ENCODE measurements around the gene CCDC12. TPM values are rescaled to one million over a fixed set of nuclear protein-coding genes. Genes with fewer than 3 reads are reported as not detected.

The CCDC12 gene
- total and polyA plus RNA-seq, 11 donors, result 27.1 to 120 (median 34.4) TPM

- H3K36me3 ChIP-seq, result peaks cover 0 to 88% (median 42%) of the 10 kb centered on the region in 9 donors
- H3K4me3 ChIP-seq, result no peak overlapping the region
- ATAC-seq, result no peak
- no peak for TF ChIP-seq POLR2A (IDR thresholded peaks at IDR 0.05)
- TF ChIP-seq CTCF (IDR thresholded peaks at IDR 0.05), result no peak
- no peaks in the 10 kb centered on the region for H3K9me3 ChIP-seq
- intact Hi-C loops (cut with DNase I), result loop anchor here in 2 of 10 donors (10.0 kb wide), 1 partner anchor 296 kb away; the partner anchor contains the start of gene TMIE (in 2 of the 2)
- WGBS, 4 donors, result 91 to 94% (median 93%) methylated on average over 21 to 25 of the region's 25 CpGs
- H3K27me3 ChIP-seq, result no peaks in the 10 kb centered on the region
- H3K4me1 ChIP-seq, result peaks cover 0 to 13% (median 0%) of the 10 kb centered on the region in 12 donors
- H3K27ac ChIP-seq, result no peak overlapping the region
- DNase-seq, result no peak
Measured at GRCh38 chr3:47000922-47001730, 24.6 kb upstream of the CCDC12 start.

GRCh38 chr3:47000198-47000815 lies 23.8 kb upstream of the CCDC12 start:
- intact Hi-C loops (cut with DNase I), result loop anchor here in 2 of 10 donors (10.0 kb wide), 1 partner anchor 296 kb away; the partner anchor contains the start of gene TMIE (in 2 of the 2)
- Histone ChIP-seq H3K36me3 (peaks cover 0 to 88% (median 40%) of the 10 kb centered on the region in 9 donors), H3K27ac (no peak overlapping the region), H3K4me3 (no peak overlapping the region), H3K9me3 (no peaks in the 10 kb centered on the region), H3K4me1 (peaks cover 0 to 13% (median 0%) of the 10 kb centered on the region in 12 donors), H3K27me3 (no peaks in the 10 kb centered on the region)
- 95 to 97% (median 95%) methylated on average over 10 of the region's 10 CpGs; no CpG with 5 or more reads in 1 of the 4 donors for WGBS, 4 donors
- TF ChIP-seq POLR2A (IDR thresholded peaks at IDR 0.05) (no peak), CTCF (IDR thresholded peaks at IDR 0.05) (no peak)
- peak in 2 of 5 donors; percentile 40 for DNase-seq
- ATAC-seq, result no peak

- Histone ChIP-seq H3K27me3 (no peaks in the 10 kb centered on the region), H3K27ac (no peak overlapping the region), H3K9me3 (no peaks in the 10 kb centered on the region), H3K4me1 (peaks cover 0 to 13% (median 0%) of the 10 kb centered on the region in 12 donors), H3K36me3 (peaks cover 0 to 88% (median 37%) of the 10 kb centered on the region in 9 donors), H3K4me3 (no peak overlapping the region)
- DNase-seq (peak in 3 of 5 donors; percentile 17 to 38 (median 19)), ATAC-seq (no peak)
- intact Hi-C loops (cut with DNase I), result loop anchor here in 9 of 10 donors (2.0 to 10.0 kb wide), 4 partner anchors 77 to 297 kb away; partner anchors contain the start of gene TMIE (in 6 of the 9)
- no peak for TF ChIP-seq POLR2A (IDR thresholded peaks at IDR 0.05)
- 94 to 95% (median 95%) methylated on average over 13 to 14 of the region's 14 CpGs for WGBS, 4 donors
Measured at GRCh38 chr3:46999516-47000197, 23.1 kb upstream of the CCDC12 start.

GRCh38 chr3:46998852-46999515 lies 22.4 kb upstream of the CCDC12 start:
- no peaks in the 10 kb centered on the region for H3K9me3 ChIP-seq
- H3K4me1 ChIP-seq, result peaks cover 0 to 13% (median 0%) of the 10 kb centered on the region in 12 donors
- peak in 2 of 12 donors; percentile 4 to 18 for TF ChIP-seq CTCF (IDR thresholded peaks at IDR 0.05)
- no peak for TF ChIP-seq POLR2A (IDR thresholded peaks at IDR 0.05)
- no peak overlapping the region for H3K27ac ChIP-seq
- 86 to 88% (median 87%) methylated on average over 19 to 22 of the region's 22 CpGs for WGBS, 4 donors
- no peaks in the 10 kb centered on the region for H3K27me3 ChIP-seq
- DNase-seq (peak in 3 of 5 donors; percentile 6 to 55 (median 17)), ATAC-seq (peak in 1 of 4 donors; percentile 1)
- H3K4me3 ChIP-seq, result no peak overlapping the region
- intact Hi-C loops (cut with DNase I), result loop anchor here (1.0 to 10.0 kb wide), 5 partner anchors 76 to 297 kb away; partner anchors contain the start of gene TMIE (in 4 of the 10)
- peaks cover 0 to 88% (median 32%) of the 10 kb centered on the region in 9 donors for H3K36me3 ChIP-seq
